Right atrium auricular region (tissue), 2 donors: ENCODE results near the gene BCAR3. TPM values are rescaled to one million over a fixed set of nuclear protein-coding genes. Genes with fewer than 3 reads are reported as not detected.

Experiments
- DNase-seq: peaks from one replicate; pipeline ENCODE4 v3.0.0-alpha.2; 2019; ENCODE audit warnings: low spot score
- H3K27ac ChIP-seq, 2 donors: fragments of 200-600 bp; sonication (generic); 1 replicate in 1 of 2; 2 replicates in 1 of 2; pipeline ENCODE4 v1.5.1; 2016 to 2019
- H3K27me3 ChIP-seq, 2 donors: fragments of 200-600 bp; sonication (generic); one replicate each; pipeline versions ENCODE4 v1.5.1 to v1.6.0; 2017 to 2019
- H3K36me3 ChIP-seq: fragments of 200-600 bp; sonication (generic); one replicate; pipeline ENCODE4 v1.5.1; 2016
- H3K4me1 ChIP-seq, 2 donors: fragments of 200-600 bp; sonication (generic); one replicate each; pipeline versions ENCODE4 v1.5.1 to v1.6.0; 2017 to 2019
- H3K4me3 ChIP-seq, 2 donors: fragments of 200-600 bp; sonication (generic); 1 replicate in 1 of 2; 2 replicates in 1 of 2; pipeline ENCODE4 v1.5.1; 2017 to 2019; ENCODE audit warnings: mild to moderate bottlenecking in 1 of 2, moderate library complexity in 1 of 2
- H3K9me3 ChIP-seq, 2 donors: fragments of 200-600 bp; sonication (generic); one replicate each; pipeline ENCODE4 v1.5.1; 2019
- CTCF ChIP-seq, 2 donors: fragments of 200-600 bp; sonication (generic); IDR thresholded peaks; one replicate each; pipeline ENCODE4 v1.5.1; 2019; ENCODE audit warnings: antibody characterized with exemption in 2 of 2
- total RNA-seq, 2 donors: library from RNA; depleted of rRNA; stranded (reverse); fragments of >200 nt; gene quantifications; one replicate each; pipeline ENCODE4 v1.1.0, GENCODE V29; 2016

Gene BCAR3
- total RNA-seq, 2 donors from 2014 or later: 12.7 to 19.3 TPM

GRCh38 chr1:93549811-93550210 lies 131.8 kb downstream of the BCAR3 start:
- Histone ChIP-seq H3K27ac (no peak overlapping the region), H3K9me3 (no peaks in the 10 kb centered on the region), H3K36me3 (peaks cover 17% of the 10 kb centered on the region), H3K27me3 (no peaks in the 10 kb centered on the region), H3K4me1 (peaks cover 0 to 30% of the 10 kb centered on the region in 2 donors), H3K4me3 (no peak overlapping the region)
- no peak for DNase-seq
- TF ChIP-seq CTCF (IDR thresholded peaks at IDR 0.05): no peak

DNA sequence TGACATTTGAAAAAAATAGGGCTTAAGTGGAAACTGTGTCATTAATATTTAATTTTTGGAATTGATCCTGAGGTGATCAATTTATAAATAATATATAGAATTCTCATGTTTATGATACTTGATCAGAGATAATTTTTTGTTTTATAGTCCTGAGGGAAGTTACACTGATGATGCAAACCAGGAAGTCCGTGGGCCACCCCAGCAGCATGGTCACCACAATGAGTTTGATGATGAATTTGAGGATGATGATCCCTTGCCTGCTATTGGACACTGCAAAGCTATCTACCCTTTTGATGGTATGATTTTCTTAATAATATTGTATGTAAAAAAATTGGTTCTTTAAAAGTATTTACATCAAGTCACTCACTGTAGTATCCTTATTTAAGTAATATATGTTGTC lies 132.5 kb downstream of the BCAR3 start:
- Histone ChIP-seq H3K36me3 (peaks cover 17% of the 10 kb centered on the region), H3K4me1 (peaks cover 0 to 23% of the 10 kb centered on the region in 2 donors), H3K27ac (no peak overlapping the region), H3K9me3 (no peaks in the 10 kb centered on the region), H3K4me3 (no peak overlapping the region), H3K27me3 (no peaks in the 10 kb centered on the region)
- no peak for TF ChIP-seq CTCF (IDR thresholded peaks at IDR 0.05)
- no peak for DNase-seq

- H3K36me3 ChIP-seq: peaks cover 16% of the 10 kb centered on the region
Observed at GRCh38 chr1:93546162-93546863, 135.3 kb downstream of the BCAR3 start.

DNA sequence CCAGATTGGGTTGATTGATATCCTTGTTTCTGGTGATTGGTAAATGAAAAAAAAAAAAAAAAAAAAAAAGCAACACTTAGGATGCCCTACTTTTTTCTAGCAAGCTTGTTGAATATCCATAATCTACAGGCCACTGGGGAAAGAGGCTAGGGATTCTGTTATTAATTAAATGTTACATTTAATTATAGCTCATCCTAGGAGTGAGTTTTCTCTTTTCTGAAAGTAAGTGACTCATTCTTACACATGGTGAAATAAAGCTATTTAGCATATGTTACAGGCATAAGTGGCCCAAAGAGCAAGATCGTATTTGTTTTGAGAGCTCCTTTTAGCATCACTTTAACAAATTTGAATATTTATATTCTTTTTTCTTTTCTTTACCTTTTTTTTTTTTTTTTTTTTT lies 139.2 kb downstream of the BCAR3 start:
- DNase-seq: no peak
- TF ChIP-seq CTCF (IDR thresholded peaks at IDR 0.05): no peak
- Histone ChIP-seq H3K4me1 (no peaks in the 10 kb centered on the region), H3K27ac (no peak overlapping the region), H3K36me3 (no peaks in the 10 kb centered on the region), H3K4me3 (no peak overlapping the region), H3K9me3 (no peaks in the 10 kb centered on the region), H3K27me3 (no peaks in the 10 kb centered on the region)

More at GRCh38 chr1:93546162-93546863, 135.3 kb downstream of the BCAR3 start:
- Histone ChIP-seq H3K27me3 (no peaks in the 10 kb centered on the region), H3K4me3 (no peak overlapping the region), H3K4me1 (no peaks in the 10 kb centered on the region), H3K27ac (no peak overlapping the region), H3K9me3 (no peaks in the 10 kb centered on the region)
- TF ChIP-seq CTCF (IDR thresholded peaks at IDR 0.05): no peak
- no peak for DNase-seq

- H3K27ac ChIP-seq: no peak overlapping the region
- no peak for DNase-seq
- H3K4me3 ChIP-seq: no peak overlapping the region
- no peaks in the 10 kb centered on the region for H3K9me3 ChIP-seq
- H3K4me1 ChIP-seq: no peaks in the 10 kb centered on the region
- no peaks in the 10 kb centered on the region for H3K36me3 ChIP-seq
- TF ChIP-seq CTCF (IDR thresholded peaks at IDR 0.05): no peak
- no peaks in the 10 kb centered on the region for H3K27me3 ChIP-seq
Observed at GRCh38 chr1:93541045-93541444, 140.6 kb downstream of the BCAR3 start.

GRCh38 chr1:93537924-93538323 lies 143.7 kb downstream of the BCAR3 start:
- H3K4me3 ChIP-seq: no peak overlapping the region
- TF ChIP-seq CTCF (IDR thresholded peaks at IDR 0.05): no peak
- no peaks in the 10 kb centered on the region for H3K4me1 ChIP-seq
- no peaks in the 10 kb centered on the region for H3K9me3 ChIP-seq
- H3K36me3 ChIP-seq: no peaks in the 10 kb centered on the region
- DNase-seq: no peak
- no peaks in the 10 kb centered on the region for H3K27me3 ChIP-seq
- H3K27ac ChIP-seq: no peak overlapping the region
